Measurements from ENCODE around the gene LRRC73.
"Not testable (repeated sequence)": the region's sequence is repeated elsewhere in the genome, so short reads cannot be mapped to it uniquely, and the experiment has no call there.

Gene LRRC73

DNA sequence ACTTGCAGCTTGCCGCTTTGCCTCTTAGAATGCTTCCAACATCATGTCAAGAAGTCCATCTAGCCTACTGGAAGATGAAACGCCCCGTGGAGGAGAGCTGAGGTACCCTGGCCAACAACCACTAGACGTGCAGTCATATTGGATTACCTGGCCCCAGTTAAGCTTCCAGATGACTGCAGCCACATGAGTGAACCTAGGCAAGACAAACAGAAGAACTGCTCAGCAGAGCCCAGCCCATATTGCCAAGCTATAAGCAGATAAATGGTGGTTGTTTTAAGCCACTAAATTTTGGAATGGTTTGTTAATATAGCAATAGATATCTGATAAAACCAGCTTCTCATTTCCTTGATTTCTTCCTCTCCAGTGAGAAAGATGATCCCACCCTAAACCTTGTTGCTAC, 50.1 kb downstream of the LRRC73 start:
- Histone ChIP-seq H3K27ac (ENCODE audit: low read depth, low read length, severe bottlenecking) (no peak overlapping the region), H3K36me3 (ENCODE audit: control insufficient read depth, insufficient read depth, low read length) (no peaks in the 10 kb centered on the region), H3K4me1 (ENCODE audit: control insufficient read depth, insufficient read depth, low read length, poor library complexity, severe bottlenecking) (no peaks in the 10 kb centered on the region), H3K9me3 (ENCODE audit: control insufficient read depth, low read length) (no peaks in the 10 kb centered on the region), H3K4me3 (ENCODE audit: extremely low read depth, insufficient read depth, low read length, poor library complexity, severe bottlenecking) (no peak overlapping the region)
- 79 to 86% methylated on average over 4 of the region's 4 CpGs for WGBS, 2 experiments (ENCODE audit: insufficient coverage in 2 of 2)

DNA sequence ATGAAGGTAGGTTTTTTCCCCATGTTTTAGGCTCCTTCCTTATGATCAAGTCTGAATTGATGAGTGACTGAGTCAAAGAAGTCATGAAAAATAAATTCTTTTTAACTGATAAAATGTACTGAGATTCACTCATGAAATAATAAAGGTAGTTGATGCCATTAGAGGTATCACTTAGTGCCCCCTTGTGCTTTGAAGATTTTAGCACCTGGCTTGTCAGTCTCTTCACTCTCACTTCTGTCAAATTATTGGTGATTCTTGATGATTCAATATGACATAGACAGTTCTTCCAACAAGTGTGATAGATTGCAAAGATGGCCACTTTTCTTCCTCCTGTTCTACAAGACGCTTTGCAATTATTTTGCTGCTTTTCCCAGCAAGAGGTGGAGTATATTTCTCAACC, 50.6 kb downstream of the LRRC73 start:
- Histone ChIP-seq H3K36me3 (ENCODE audit: control insufficient read depth, insufficient read depth, low read length) (no peaks in the 10 kb centered on the region), H3K4me1 (ENCODE audit: control insufficient read depth, insufficient read depth, low read length, poor library complexity, severe bottlenecking) (no peaks in the 10 kb centered on the region), H3K9me3 (ENCODE audit: control insufficient read depth, low read length) (no peaks in the 10 kb centered on the region), H3K4me3 (ENCODE audit: extremely low read depth, insufficient read depth, low read length, poor library complexity, severe bottlenecking) (no peak overlapping the region), H3K27ac (ENCODE audit: low read depth, low read length, severe bottlenecking) (no peak overlapping the region)
- WGBS, 2 experiments (ENCODE audit: insufficient coverage in 2 of 2): 100% methylated on average over 1 of the region's 1 CpG; no CpG with 5 or more reads in 1 of the 2 experiments

GRCh38 chr6:43458154-43458553, 52.0 kb downstream of the LRRC73 start:
- not testable (repeated sequence) for H3K4me3 ChIP-seq (ENCODE audit: extremely low read depth, insufficient read depth, low read length, poor library complexity, severe bottlenecking); H3K4me1 ChIP-seq (ENCODE audit: control insufficient read depth, insufficient read depth, low read length, poor library complexity, severe bottlenecking); H3K27ac ChIP-seq (ENCODE audit: low read depth, low read length, severe bottlenecking); H3K9me3 ChIP-seq (ENCODE audit: control insufficient read depth, low read length); H3K36me3 ChIP-seq (ENCODE audit: control insufficient read depth, insufficient read depth, low read length)
- WGBS, 2 experiments (ENCODE audit: insufficient coverage in 2 of 2): 95 to 96% methylated on average over 10 to 11 of the region's 15 CpGs

DNA sequence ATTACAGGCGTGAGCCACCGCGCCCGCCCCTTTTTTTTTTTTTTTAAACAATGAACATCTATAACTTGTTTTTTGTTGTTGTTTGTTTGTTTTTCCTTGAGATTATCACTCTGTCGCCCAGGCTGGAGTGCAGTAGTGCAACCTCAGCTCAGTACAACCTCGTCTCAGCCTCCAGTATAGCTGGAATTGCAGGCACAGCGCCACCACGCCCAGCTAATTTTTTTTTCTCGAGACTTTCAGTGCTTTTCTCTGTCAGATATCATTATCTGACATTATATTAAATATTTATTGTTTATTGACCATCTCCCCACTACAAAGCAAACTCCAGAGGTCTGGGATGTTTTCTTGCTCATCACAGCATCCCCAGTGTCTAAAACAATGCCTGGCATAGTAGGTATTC, 52.5 kb downstream of the LRRC73 start:
- Histone ChIP-seq H3K27ac (ENCODE audit: low read depth, low read length, severe bottlenecking) (no peak overlapping the region), H3K9me3 (ENCODE audit: control insufficient read depth, low read length) (no peaks in the 10 kb centered on the region), H3K4me3 (ENCODE audit: extremely low read depth, insufficient read depth, low read length, poor library complexity, severe bottlenecking) (no peak overlapping the region), H3K4me1 (ENCODE audit: control insufficient read depth, insufficient read depth, low read length, poor library complexity, severe bottlenecking) (no peaks in the 10 kb centered on the region), H3K36me3 (ENCODE audit: control insufficient read depth, insufficient read depth, low read length) (no peaks in the 10 kb centered on the region)
- 71 to 73% methylated on average over 3 of the region's 9 CpGs for WGBS, 2 experiments (ENCODE audit: insufficient coverage in 2 of 2)
